Upper lobe of left lung (tissue), 4 donors: Measurements from ENCODE around the gene MAP2K5.

Experiments
- CTCF ChIP-seq, 6 experiments: fragments of 450-650 bp in 4 of 6; fragments of 200-600 bp in 2 of 6; sonication (generic) in 2 of 6; IDR thresholded peaks; one replicate each; pipeline ENCODE4 v1.5.1; 2016 to 2019; ENCODE audit warnings: antibody characterized with exemption in 6 of 6
- POLR2AphosphoS5 ChIP-seq, 2 donors: sonication (generic); formaldehyde crosslinking; IDR thresholded peaks; one replicate each; pipeline ENCODE4 v1.5.1; 2017; ENCODE audit warnings: antibody characterized with exemption in 2 of 2

DNA sequence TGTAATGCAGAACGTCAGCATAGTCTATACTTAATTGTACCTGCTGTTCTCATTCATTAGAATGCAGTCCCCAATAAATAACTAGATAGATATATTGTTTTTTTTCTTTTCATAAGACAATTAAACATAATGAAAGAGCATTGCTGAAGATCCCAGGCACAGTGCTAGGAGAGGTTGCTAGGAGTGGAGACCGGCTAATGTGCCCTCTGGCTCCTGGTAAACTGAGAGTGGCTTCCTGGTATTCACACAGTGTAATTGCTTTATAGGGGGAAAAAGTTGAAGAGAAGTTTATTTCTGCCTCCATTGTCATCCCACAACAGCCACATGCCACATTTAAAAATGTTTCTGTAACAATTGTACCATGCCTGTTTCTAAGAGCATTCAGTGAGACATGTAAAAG lies 135.6 kb downstream of the MAP2K5 start:
- TF ChIP-seq POLR2AphosphoS5 (IDR thresholded peaks at IDR 0.05) (no peak), CTCF (IDR thresholded peaks at IDR 0.05) (no peak)
